Sigmoid colon (tissue), 4 donors: ENCODE data around the gene FIBCD1.

ENCODE experiments used
- EP300 ChIP-seq, 4 donors: sonication (generic); formaldehyde crosslinking; IDR thresholded peaks; one replicate each; pipeline ENCODE4 v1.6.1; 2017; ENCODE audit warnings: antibody characterized with exemption in 4 of 4
- POLR2A ChIP-seq, 2 donors: fragments of 450-650 bp; IDR thresholded peaks; one replicate each; pipeline ENCODE4 v1.6.1; 2016; ENCODE audit warnings: antibody characterized with exemption in 2 of 2, mild to moderate bottlenecking in 2 of 2, moderate library complexity in 2 of 2

GRCh38 chr9:130882696-130883225, 56.3 kb downstream of the FIBCD1 start:
- TF ChIP-seq POLR2A (IDR thresholded peaks at IDR 0.05) (no peak), EP300 (IDR thresholded peaks at IDR 0.05) (no peak)
